H1 (cell line): ENCODE measurements around the gene TEAD3. TPM values are rescaled to one million over a fixed set of nuclear protein-coding genes. Genes with fewer than 3 reads are reported as not detected.

Experiments
- CTCF ChIA-PET: fragments of 300-600 bp; sonication (Branson Sonifier 250); formaldehyde crosslinking; loops from one replicate; lab custom pipeline; 2021; ENCODE audit not compliant: partially characterized antibody; lab: Charles Lee
- POLR2A ChIA-PET: fragments of 300-600 bp; sonication (Branson Sonifier 250); formaldehyde crosslinking; loops from one replicate; lab custom pipeline; 2021; ENCODE audit warnings: inconsistent platforms; ENCODE audit not compliant: partially characterized antibody; lab: Charles Lee
- DNase-seq, 2 experiments: peaks; one replicate each; pipeline versions ENCODE4 v3.0.0 to v3.0.0-alpha.2; 2010 to 2022; ENCODE audit warnings: low spot score in 2 of 2, low read depth in 1 of 2, mixed read lengths in 1 of 2
- FAIRE-seq: peaks from 2 replicates; lab custom pipeline; 2011; peaks lifted over from hg19 to GRCh38; lab: Jason Lieb, UNC
- H2AFZ ChIP-seq: 2 replicates; pipeline ENCODE4 v1.8.1; 2012; ENCODE audit warnings: low read length, inconsistent platforms
- H2AK5ac ChIP-seq: 2 replicates; pipeline ENCODE4 v1.6.1; 2013; ENCODE audit warnings: low read depth, low read length
- H2BK120ac ChIP-seq: replicated peaks from 2 replicates; pipeline ENCODE3; 2013; ENCODE audit warnings: low read depth, low read length, inconsistent platforms
- H2BK12ac ChIP-seq: 2 replicates; pipeline ENCODE4 v1.6.1; 2013; ENCODE audit warnings: low read depth, low read length
- H2BK15ac ChIP-seq: 2 replicates; pipeline ENCODE4 v1.6.1; 2013; ENCODE audit warnings: low read length
- H2BK20ac ChIP-seq: 2 replicates; pipeline ENCODE4 v1.6.1; 2013; ENCODE audit warnings: low read length
- H2BK5ac ChIP-seq: 2 replicates; pipeline ENCODE4 v1.6.1; 2013; ENCODE audit warnings: low read depth, low read length
- H3K14ac ChIP-seq: 2 replicates; pipeline ENCODE4 v1.6.1; 2013; ENCODE audit warnings: inconsistent platforms; ENCODE audit not compliant: insufficient read length
- H3K18ac ChIP-seq: 2 replicates; pipeline ENCODE4 v1.6.1; 2013; ENCODE audit warnings: low read length; ENCODE audit errors: extremely low read depth
- H3K23ac ChIP-seq: 2 replicates; pipeline ENCODE4 v1.6.1; 2013; ENCODE audit warnings: inconsistent platforms; ENCODE audit not compliant: insufficient read length
- H3K23me2 ChIP-seq: 2 replicates; pipeline ENCODE4 v1.6.1; 2013; ENCODE audit warnings: low read depth, low read length
- H3K27ac ChIP-seq: 2 replicates; pipeline ENCODE4 v1.6.1; 2011; ENCODE audit warnings: low read depth, low read length, inconsistent platforms
- H3K27me3 ChIP-seq, 4 experiments: replicated peaks in 1 of 4; 1 replicate in 1 of 4; 2 replicates in 3 of 4; pipeline versions ENCODE4 v1.6.1 to v1.8.1; 2011 to 2013; ENCODE audit warnings: low read length in 3 of 4, mild to moderate bottlenecking in 3 of 4, inconsistent platforms in 2 of 4, mixed read lengths in 2 of 4, moderate library complexity in 1 of 4; ENCODE audit not compliant: control insufficient read depth in 3 of 4, insufficient read depth in 3 of 4; ENCODE audit errors: extremely low read depth in 1 of 4
- H3K36me3 ChIP-seq, 4 experiments: 2 replicates each; pipeline versions ENCODE4 v1.6.1 to v1.8.1; 2011 to 2013; ENCODE audit warnings: mild to moderate bottlenecking in 4 of 4, low read length in 3 of 4, moderate library complexity in 2 of 4, control low read depth in 1 of 4, inconsistent platforms in 1 of 4; ENCODE audit not compliant: insufficient read depth in 4 of 4, control insufficient read depth in 2 of 4
- H3K4ac ChIP-seq: replicated peaks from 2 replicates; pipeline ENCODE3; 2013; ENCODE audit warnings: low read length, low read depth, mixed read lengths, inconsistent platforms; ENCODE audit not compliant: insufficient read length
- H3K4me1 ChIP-seq, 4 experiments: replicated peaks in 1 of 4; 1 replicate in 1 of 4; 2 replicates in 3 of 4; pipeline versions ENCODE4 v1.6.1 to v1.8.1; 2011 to 2013; ENCODE audit warnings: low read length in 3 of 4, inconsistent platforms in 2 of 4, mixed read lengths in 1 of 4; ENCODE audit not compliant: insufficient read depth in 4 of 4, control insufficient read depth in 3 of 4
- H3K4me2 ChIP-seq, 2 experiments: 2 replicates each; pipeline versions ENCODE4 v1.6.1 to v1.8.1; 2011 to 2013; ENCODE audit warnings: low read depth in 2 of 2, low read length in 2 of 2, control low read depth in 1 of 2, inconsistent platforms in 1 of 2, mild to moderate bottlenecking in 1 of 2; ENCODE audit not compliant: insufficient read depth in 1 of 2
- H3K4me3 ChIP-seq, 4 experiments: fragments of 200-600, 300-600 bp in 1 of 4; sonication (generic), shearing (Covaris generic), sonication (Bioruptor Twin) in 1 of 4; 2 replicates each; pipeline versions ENCODE4 v1.5.1 to v1.8.1; 2011 to 2016; ENCODE audit warnings: low read length in 4 of 4, low read depth in 3 of 4, control low read depth in 2 of 4, inconsistent platforms in 2 of 4, mild to moderate bottlenecking in 2 of 4, mixed read lengths in 1 of 4, moderate library complexity in 1 of 4; ENCODE audit not compliant: insufficient read depth in 2 of 4; ENCODE audit errors: extremely low read depth in 1 of 4
- H3K56ac ChIP-seq: replicated peaks from 2 replicates; pipeline ENCODE3; 2013; ENCODE audit warnings: low read depth, mild to moderate bottlenecking, mixed read lengths, low read length, inconsistent platforms; ENCODE audit not compliant: insufficient read length
- H3K79me1 ChIP-seq: 2 replicates; pipeline ENCODE4 v1.6.1; 2013; ENCODE audit warnings: low read depth, low read length, control low read depth
- H3K79me2 ChIP-seq, 2 experiments: 2 replicates each; pipeline versions ENCODE4 v1.6.1 to v1.8.1; 2012 to 2013; ENCODE audit warnings: low read length in 2 of 2, mild to moderate bottlenecking in 2 of 2, inconsistent platforms in 1 of 2; ENCODE audit not compliant: insufficient read depth in 2 of 2, control insufficient read depth in 1 of 2
- H3K9ac ChIP-seq, 4 experiments: replicated peaks in 1 of 4; 1 replicate in 1 of 4; 2 replicates in 3 of 4; pipeline versions ENCODE4 v1.6.1 to v1.8.1; 2011 to 2013; ENCODE audit warnings: low read depth in 3 of 4, low read length in 3 of 4, control low read depth in 2 of 4, mild to moderate bottlenecking in 2 of 4, moderate library complexity in 2 of 4, inconsistent platforms in 1 of 4; ENCODE audit errors: extremely low read depth in 1 of 4
- H3K9me3 ChIP-seq, 2 experiments: 2 replicates each; pipeline versions ENCODE4 v1.6.1 to v1.8.1; 2012 to 2013; ENCODE audit warnings: mild to moderate bottlenecking in 2 of 2, moderate library complexity in 2 of 2, control low read depth in 1 of 2, inconsistent platforms in 1 of 2, low read depth in 1 of 2, low read length in 1 of 2, mixed read lengths in 1 of 2; ENCODE audit not compliant: insufficient read depth in 2 of 2
- H4K20me1 ChIP-seq, 2 experiments: replicated peaks in 1 of 2; 2 replicates each; pipeline versions ENCODE3 to v1.8.1; 2011 to 2013; ENCODE audit warnings: inconsistent platforms in 2 of 2, low read length in 2 of 2, mild to moderate bottlenecking in 1 of 2; ENCODE audit not compliant: insufficient read depth in 2 of 2, control insufficient read depth in 1 of 2
- H4K5ac ChIP-seq: 2 replicates; pipeline ENCODE4 v1.6.1; 2013; ENCODE audit warnings: low read length, low read depth, mixed read lengths, inconsistent platforms; ENCODE audit not compliant: insufficient read length
- H4K8ac ChIP-seq: 2 replicates; pipeline ENCODE4 v1.8.0; 2013; ENCODE audit warnings: mild to moderate bottlenecking, moderate library complexity, low read length, inconsistent platforms; ENCODE audit not compliant: insufficient read depth; ENCODE audit errors: extremely low read depth
- H4K91ac ChIP-seq: replicated peaks from 2 replicates; pipeline ENCODE3; 2013; ENCODE audit warnings: low read length, mixed read lengths, inconsistent platforms; ENCODE audit not compliant: insufficient read length
- EZH2 ChIP-seq: fragments of 200-600 bp; sonication (generic); IDR thresholded peaks from 2 replicates; pipeline ENCODE4 v1.7.1; 2012; ENCODE audit warnings: low read depth, mild to moderate bottlenecking, moderate library complexity, low read length, inconsistent platforms; ENCODE audit not compliant: severe bottlenecking
- JUN ChIP-seq: IDR thresholded peaks from 2 replicates; pipeline ENCODE4 v1.6.1; 2011; ENCODE audit warnings: low read depth, mild to moderate bottlenecking, improper control_type of control experiment, low read length
- POLR2AphosphoS5 ChIP-seq: IDR thresholded peaks from 2 replicates; pipeline ENCODE4 v1.6.1; 2011; ENCODE audit warnings: low read depth, low read length
- WGBS, 2 experiments: shearing (Covaris generic) in 1 of 2; methylation state at CpG; one replicate each; pipeline versions ENCODE4 v1.1.6 to v1.1.7; 2013 to 2015; ENCODE audit warnings: low lambda C conversion rate in 2 of 2, mixed read lengths in 2 of 2, inconsistent platforms in 1 of 2, low coverage in 1 of 2, missing lambda C conversion rate in 1 of 2; ENCODE audit not compliant: insufficient replicate concordance in 2 of 2, insufficient coverage in 1 of 2, insufficient read length in 1 of 2; ENCODE audit errors: extremely low coverage in 1 of 2, missing lambda C conversion rate in 1 of 2; 5-methylcytosine and 5-hydroxymethylcytosine counted together
- polyA plus RNA-seq, 7 experiments: library from polyadenylated mRNA; depleted of rRNA in 3 of 7; stranded (reverse) in 5 of 7; unstranded in 2 of 7; fragments of >200 nt in 5 of 7; fragments of 200-250 nt in 2 of 7; gene quantifications; 1 replicate in 5 of 7; 2 replicates in 1 of 7; 4 replicates in 1 of 7; pipeline versions ENCODE4 v1.2.1 to v1.2.3, GENCODE V29; 2011 to 2013; ENCODE audit warnings: missing spikeins in 2 of 7, mixed read lengths in 2 of 7
- total RNA-seq: library from RNA; stranded (reverse); fragmentation: NEBNext Ultra II Directional; extraction: Animal tissue kit (Norgen Biotek cat#: 25700); gene quantifications from 2 replicates; pipeline ENCODE4 v1.2.1, GENCODE V29; 2021

The TEAD3 gene
- total and polyA plus RNA-seq, 2 of the 8 experiments (the other 6 are each of a cell fraction or from before 2014, with no cell fraction given), result 20.1 to 28.7 TPM

GRCh38 chr6:35441642-35442041 lies 55.2 kb downstream of the TEAD3 start:
- POLR2A ChIA-PET, result interaction anchor here (1.2 kb wide), 1 partner anchor 12 kb away, joined by 3 read pairs; no protein-coding TSS in a partner anchor
- 87% methylated on average over 4 of the region's 4 CpGs; no CpG with 5 or more reads in 1 of the 2 experiments for WGBS, 2 experiments
- TF ChIP-seq EZH2 (no peak), POLR2AphosphoS5 (no peak), JUN (no peak)

More at GRCh38 chr6:35441642-35442041, 55.2 kb downstream of the TEAD3 start:
- no peak overlapping the region for H2BK15ac ChIP-seq
- no peaks in the 10 kb centered on the region for H3K36me3 ChIP-seq
- H4K5ac ChIP-seq, result no peak overlapping the region
- H2BK120ac ChIP-seq, result no peak overlapping the region
- no peak overlapping the region for H2BK20ac ChIP-seq
- H3K27me3 ChIP-seq, result no peaks in the 10 kb centered on the region
- no peak overlapping the region for H2AK5ac ChIP-seq
- no peaks in the 10 kb centered on the region for H3K23me2 ChIP-seq
- FAIRE-seq (no peak), DNase-seq (no peak)
- no peak overlapping the region for H3K56ac ChIP-seq
- no peak overlapping the region for H3K14ac ChIP-seq
- H2BK5ac ChIP-seq, result no peak overlapping the region
- H3K4me3 ChIP-seq, result no peak overlapping the region
- no peak overlapping the region for H3K4ac ChIP-seq
- no peaks in the 10 kb centered on the region for H3K4me1 ChIP-seq
- H3K23ac ChIP-seq, result no peak overlapping the region
- H3K79me1 ChIP-seq, result no peaks in the 10 kb centered on the region
- H3K4me2 ChIP-seq, result no peak overlapping the region
- no peak overlapping the region for H2BK12ac ChIP-seq
- H3K27ac ChIP-seq, result no peak overlapping the region
- H2AFZ ChIP-seq, result no peak overlapping the region
- CTCF ChIA-PET, result interaction anchor here (0.9 to 3.0 kb wide), 5 partner anchors 16 to 146 kb away, joined by 3 to 7 read pairs (median 4); no protein-coding TSS in a partner anchor
- no peaks in the 10 kb centered on the region for H3K9me3 ChIP-seq
- H4K91ac ChIP-seq, result no peak overlapping the region
- no peaks in the 10 kb centered on the region for H3K79me2 ChIP-seq
- no peak overlapping the region for H3K18ac ChIP-seq
- no peaks in the 10 kb centered on the region for H4K20me1 ChIP-seq
- no peak overlapping the region for H3K9ac ChIP-seq
- no peak overlapping the region for H4K8ac ChIP-seq
